ENCODE data around the gene IKZF2. TPM values are rescaled to one million over a fixed set of nuclear protein-coding genes. Genes with fewer than 3 reads are reported as not detected.

The IKZF2 gene
- total RNA-seq, 1 donor from 2014 or later = 57.0 TPM

- Mint-ChIP-seq H3K4me3 (no peak overlapping the region), H3K36me3 (peaks cover 34% of the 10 kb centered on the region), H3K27ac (no peak overlapping the region), H3K9me3 (peaks cover 6% of the 10 kb centered on the region), H3K27me3 (no peaks in the 10 kb centered on the region), H3K4me1 (ENCODE audit: unreplicated experiment) (no peaks in the 10 kb centered on the region)
- TF ChIP-seq, protein P1, sequence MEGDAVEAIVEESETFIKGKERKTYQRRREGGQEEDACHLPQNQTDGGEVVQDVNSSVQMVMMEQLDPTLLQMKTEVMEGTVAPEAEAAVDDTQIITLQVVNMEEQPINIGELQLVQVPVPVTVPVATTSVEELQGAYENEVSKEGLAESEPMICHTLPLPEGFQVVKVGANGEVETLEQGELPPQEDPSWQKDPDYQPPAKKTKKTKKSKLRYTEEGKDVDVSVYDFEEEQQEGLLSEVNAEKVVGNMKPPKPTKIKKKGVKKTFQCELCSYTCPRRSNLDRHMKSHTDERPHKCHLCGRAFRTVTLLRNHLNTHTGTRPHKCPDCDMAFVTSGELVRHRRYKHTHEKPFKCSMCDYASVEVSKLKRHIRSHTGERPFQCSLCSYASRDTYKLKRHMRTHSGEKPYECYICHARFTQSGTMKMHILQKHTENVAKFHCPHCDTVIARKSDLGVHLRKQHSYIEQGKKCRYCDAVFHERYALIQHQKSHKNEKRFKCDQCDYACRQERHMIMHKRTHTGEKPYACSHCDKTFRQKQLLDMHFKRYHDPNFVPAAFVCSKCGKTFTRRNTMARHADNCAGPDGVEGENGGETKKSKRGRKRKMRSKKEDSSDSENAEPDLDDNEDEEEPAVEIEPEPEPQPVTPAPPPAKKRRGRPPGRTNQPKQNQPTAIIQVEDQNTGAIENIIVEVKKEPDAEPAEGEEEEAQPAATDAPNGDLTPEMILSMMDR (conservative IDR thresholded peaks at IDR 0.05) = no peak
- DNase-seq (ENCODE audit: extremely low spot score, unreplicated experiment) = no peak
These were observed 109.2 kb downstream of the IKZF2 start for GRCh38 chr2:213042262-213042661.

DNA sequence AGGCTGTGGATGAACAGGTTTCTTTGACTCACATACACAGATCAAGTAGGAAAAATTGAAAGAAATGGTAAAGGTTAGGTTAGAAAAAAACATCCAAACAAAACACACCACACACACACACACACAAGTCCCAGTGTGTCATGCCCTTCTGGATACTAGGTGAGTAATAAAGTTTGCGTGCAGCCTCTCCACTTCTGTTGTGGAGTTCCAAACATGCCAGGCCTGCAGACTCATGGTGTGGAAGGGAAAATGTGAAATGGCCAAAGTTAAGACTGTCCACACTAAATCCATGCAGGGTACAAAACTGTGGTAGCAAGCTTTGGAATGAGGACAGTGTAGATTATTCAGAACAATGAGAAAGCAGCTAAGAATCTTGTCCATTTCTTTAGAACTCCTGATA is 114.6 kb downstream of the IKZF2 start:
- Mint-ChIP-seq H3K36me3 (peaks cover 14% of the 10 kb centered on the region), H3K27ac (no peak overlapping the region), H3K9me3 (no peaks in the 10 kb centered on the region), H3K27me3 (no peaks in the 10 kb centered on the region), H3K4me1 (ENCODE audit: unreplicated experiment) (no peaks in the 10 kb centered on the region), H3K4me3 (no peak overlapping the region)
- TF ChIP-seq, protein P1 (conservative IDR thresholded peaks at IDR 0.05) = no peak
- no peak for DNase-seq (ENCODE audit: extremely low spot score, unreplicated experiment)

- peaks cover 11% of the 10 kb centered on the region for H3K36me3 Mint-ChIP-seq
- no peak overlapping the region for H3K4me3 Mint-ChIP-seq
- DNase-seq (ENCODE audit: extremely low spot score, unreplicated experiment) = no peak
- no peaks in the 10 kb centered on the region for H3K4me1 Mint-ChIP-seq (ENCODE audit: unreplicated experiment)
- H3K9me3 Mint-ChIP-seq = no peaks in the 10 kb centered on the region
- no peak overlapping the region for H3K27ac Mint-ChIP-seq
- no peaks in the 10 kb centered on the region for H3K27me3 Mint-ChIP-seq
- TF ChIP-seq, protein P1 (conservative IDR thresholded peaks at IDR 0.05) = no peak
These were observed 116.8 kb downstream of the IKZF2 start for GRCh38 chr2:213034585-213034984.

GRCh38 chr2:213032607-213033006 is 118.8 kb downstream of the IKZF2 start:
- H3K36me3 Mint-ChIP-seq = peaks cover 10% of the 10 kb centered on the region
- TF ChIP-seq, protein P1 (conservative IDR thresholded peaks at IDR 0.05) = no peak

GRCh38 chr2:213022987-213023386 is 128.4 kb downstream of the IKZF2 start:
- TF ChIP-seq, protein P1 (conservative IDR thresholded peaks at IDR 0.05) = no peak
- no peaks in the 10 kb centered on the region for H3K9me3 Mint-ChIP-seq
- no peak for DNase-seq (ENCODE audit: extremely low spot score, unreplicated experiment)
- peaks cover 7% of the 10 kb centered on the region for H3K36me3 Mint-ChIP-seq
- no peaks in the 10 kb centered on the region for H3K27me3 Mint-ChIP-seq
- H3K4me3 Mint-ChIP-seq = no peak overlapping the region
- no peak overlapping the region for H3K27ac Mint-ChIP-seq
- H3K4me1 Mint-ChIP-seq (ENCODE audit: unreplicated experiment) = no peaks in the 10 kb centered on the region

More at GRCh38 chr2:213032607-213033006, 118.8 kb downstream of the IKZF2 start:
- Mint-ChIP-seq H3K9me3 (no peaks in the 10 kb centered on the region), H3K4me1 (ENCODE audit: unreplicated experiment) (no peaks in the 10 kb centered on the region), H3K27ac (peak overlapping the region; percentile 39), H3K27me3 (no peaks in the 10 kb centered on the region), H3K4me3 (no peak overlapping the region)
- no peak for DNase-seq (ENCODE audit: extremely low spot score, unreplicated experiment)
